ENCODE results near the gene RHOU.

DNA sequence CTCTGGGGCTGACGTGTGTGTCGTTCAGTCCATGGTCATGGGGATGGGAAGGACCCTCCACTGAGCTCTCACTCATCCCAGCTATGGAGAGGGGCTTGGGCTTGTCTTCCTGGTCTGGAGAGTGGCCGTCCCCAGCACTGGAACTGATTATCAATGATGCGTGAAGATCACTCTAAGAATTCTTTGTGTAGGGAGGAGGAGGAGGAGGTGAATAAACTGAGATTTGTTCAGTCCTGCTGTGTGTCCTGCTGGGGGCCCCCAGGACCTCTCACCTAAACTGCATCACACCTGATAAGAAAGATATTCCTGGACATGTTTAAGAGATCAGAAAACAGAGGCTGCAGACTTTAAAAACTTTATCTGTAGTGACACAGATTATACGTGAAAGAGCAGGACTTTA is 21.2 kb downstream of the RHOU start:
- TF ChIP-seq, protein P1, sequence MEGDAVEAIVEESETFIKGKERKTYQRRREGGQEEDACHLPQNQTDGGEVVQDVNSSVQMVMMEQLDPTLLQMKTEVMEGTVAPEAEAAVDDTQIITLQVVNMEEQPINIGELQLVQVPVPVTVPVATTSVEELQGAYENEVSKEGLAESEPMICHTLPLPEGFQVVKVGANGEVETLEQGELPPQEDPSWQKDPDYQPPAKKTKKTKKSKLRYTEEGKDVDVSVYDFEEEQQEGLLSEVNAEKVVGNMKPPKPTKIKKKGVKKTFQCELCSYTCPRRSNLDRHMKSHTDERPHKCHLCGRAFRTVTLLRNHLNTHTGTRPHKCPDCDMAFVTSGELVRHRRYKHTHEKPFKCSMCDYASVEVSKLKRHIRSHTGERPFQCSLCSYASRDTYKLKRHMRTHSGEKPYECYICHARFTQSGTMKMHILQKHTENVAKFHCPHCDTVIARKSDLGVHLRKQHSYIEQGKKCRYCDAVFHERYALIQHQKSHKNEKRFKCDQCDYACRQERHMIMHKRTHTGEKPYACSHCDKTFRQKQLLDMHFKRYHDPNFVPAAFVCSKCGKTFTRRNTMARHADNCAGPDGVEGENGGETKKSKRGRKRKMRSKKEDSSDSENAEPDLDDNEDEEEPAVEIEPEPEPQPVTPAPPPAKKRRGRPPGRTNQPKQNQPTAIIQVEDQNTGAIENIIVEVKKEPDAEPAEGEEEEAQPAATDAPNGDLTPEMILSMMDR (IDR thresholded peaks at IDR 0.05; ENCODE audit: insufficient read depth, low read length, poor library complexity, severe bottlenecking) = no peak
- TF ChIP-seq EZH2phosphoT487 (conservative IDR thresholded peaks at IDR 0.05; ENCODE audit: low read length) = no peak

Data from SU-DHL-6 (cell line).